Right cardiac atrium (tissue), 5 donors: ENCODE measurements around the gene POLDIP2. TPM values are rescaled to one million over a fixed set of nuclear protein-coding genes. Genes with fewer than 3 reads are reported as not detected.

ENCODE experiments used
- ATAC-seq, 2 donors: fragments of 200-7000 bp; cut with Tn5 transposase; one replicate each; pipeline versions ENCODE4 v1.8.0 to v1.9.1; 2020; ENCODE audit warnings: moderate library complexity in 2 of 2, mild to moderate bottlenecking in 1 of 2
- DNase-seq, 3 donors: peaks; one replicate each; pipeline ENCODE4 v3.0.0-alpha.2; 2020
- H3K27ac ChIP-seq: one replicate; pipeline ENCODE4 v1.5.1; 2013; ENCODE audit warnings: mild to moderate bottlenecking, low read length, control low read depth, moderate library complexity
- H3K27me3 ChIP-seq: one replicate; pipeline ENCODE4 v1.6.1; 2013; ENCODE audit not compliant: control insufficient read depth, insufficient read depth
- H3K4me1 ChIP-seq: one replicate; pipeline ENCODE4 v1.6.1; 2013; ENCODE audit warnings: low read length; ENCODE audit not compliant: control insufficient read depth, insufficient read depth
- H3K4me3 ChIP-seq: one replicate; pipeline ENCODE4 v1.5.1; 2013; ENCODE audit warnings: low read length, control low read depth
- H3K9me3 ChIP-seq: one replicate; pipeline ENCODE4 v1.6.1; 2013; ENCODE audit warnings: low read length; ENCODE audit not compliant: control insufficient read depth
- WGBS: extraction: QIAGEN DNeasy Blood & Tissue Kit; methylation state at CpG from one replicate; pipeline ENCODE4 v1.1.7; 2013; 5-methylcytosine and 5-hydroxymethylcytosine counted together
- intact Hi-C, 4 donors: fragments of 100-400 bp; cut with DNase I; formaldehyde crosslinking; loops; one replicate each; pipeline versions ENCODE4 v1.11.0 to v1.14.0; 2022 to 2023
- long read RNA-seq, 4 donors: library from polyadenylated mRNA; unstranded; transcript quantifications; one replicate each; pipeline ENCODE4 v2.0.0, GENCODE V29; 2020 to 2021
- polyA plus RNA-seq: library from polyadenylated mRNA; stranded (reverse); fragments of 200-250 nt; gene quantifications from one replicate; pipeline ENCODE4 v1.2.3, GENCODE V29; 2013
- total RNA-seq, 4 donors: library from RNA; stranded (reverse); fragmentation: NEBNext Ultra II Directional; extraction: Animal tissue kit (Norgen Biotek cat#: 25700); gene quantifications; one replicate each; pipeline ENCODE4 v1.2.1, GENCODE V29; 2021
- donor health status: healthy with polysubstance abuse.
- donor health status: DM: no; HTN: yes; CAD: no.
- donor health status: DM: no; HTN: no; CAD: no.
- donor health status: DM: no; HTN: yes; CAD: no; lungs with severe emphysema.
- donor health status: DM: yes; HTN: yes; CAD: no.

The POLDIP2 gene, protein sequence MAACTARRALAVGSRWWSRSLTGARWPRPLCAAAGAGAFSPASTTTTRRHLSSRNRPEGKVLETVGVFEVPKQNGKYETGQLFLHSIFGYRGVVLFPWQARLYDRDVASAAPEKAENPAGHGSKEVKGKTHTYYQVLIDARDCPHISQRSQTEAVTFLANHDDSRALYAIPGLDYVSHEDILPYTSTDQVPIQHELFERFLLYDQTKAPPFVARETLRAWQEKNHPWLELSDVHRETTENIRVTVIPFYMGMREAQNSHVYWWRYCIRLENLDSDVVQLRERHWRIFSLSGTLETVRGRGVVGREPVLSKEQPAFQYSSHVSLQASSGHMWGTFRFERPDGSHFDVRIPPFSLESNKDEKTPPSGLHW
- total RNA-seq (10 to 100 TPM; 97.1 to 99.8 (median 98.6) TPM), polyA plus RNA-seq (95.6 TPM)
- long read RNA-seq, donor 1, transcript POLDIP2-201 (11 exons, 2,121 nt), result major isoform, 458 of 502 reads
- long read RNA-seq, donor 1, partial matches to known transcripts, result 19 of 502 reads
- long read RNA-seq, donor 1, other reads (novel, unspliced or antisense), result 25 of 502 reads
- long read RNA-seq, donor 2, transcript POLDIP2-201 (11 exons, 2,121 nt), result major isoform, 161 of 179 reads
- long read RNA-seq, donor 2, partial matches to known transcripts, result 10 of 179 reads
- long read RNA-seq, donor 2, other reads (novel, unspliced or antisense), result 8 of 179 reads
- long read RNA-seq, donor 3, transcript POLDIP2-201 (11 exons, 2,121 nt), result major isoform, 1,115 of 1,208 reads
- long read RNA-seq, donor 3, partial matches to known transcripts, result 37 of 1,208 reads
- long read RNA-seq, donor 3, other reads (novel, unspliced or antisense), result 56 of 1,208 reads
- long read RNA-seq, donor 4, transcript POLDIP2-201 (11 exons, 2,121 nt), result major isoform, 190 of 200 reads
- long read RNA-seq, donor 4, partial matches to known transcripts, result 4 of 200 reads
- long read RNA-seq, donor 4, other reads (novel, unspliced or antisense), result 6 of 200 reads

DNA sequence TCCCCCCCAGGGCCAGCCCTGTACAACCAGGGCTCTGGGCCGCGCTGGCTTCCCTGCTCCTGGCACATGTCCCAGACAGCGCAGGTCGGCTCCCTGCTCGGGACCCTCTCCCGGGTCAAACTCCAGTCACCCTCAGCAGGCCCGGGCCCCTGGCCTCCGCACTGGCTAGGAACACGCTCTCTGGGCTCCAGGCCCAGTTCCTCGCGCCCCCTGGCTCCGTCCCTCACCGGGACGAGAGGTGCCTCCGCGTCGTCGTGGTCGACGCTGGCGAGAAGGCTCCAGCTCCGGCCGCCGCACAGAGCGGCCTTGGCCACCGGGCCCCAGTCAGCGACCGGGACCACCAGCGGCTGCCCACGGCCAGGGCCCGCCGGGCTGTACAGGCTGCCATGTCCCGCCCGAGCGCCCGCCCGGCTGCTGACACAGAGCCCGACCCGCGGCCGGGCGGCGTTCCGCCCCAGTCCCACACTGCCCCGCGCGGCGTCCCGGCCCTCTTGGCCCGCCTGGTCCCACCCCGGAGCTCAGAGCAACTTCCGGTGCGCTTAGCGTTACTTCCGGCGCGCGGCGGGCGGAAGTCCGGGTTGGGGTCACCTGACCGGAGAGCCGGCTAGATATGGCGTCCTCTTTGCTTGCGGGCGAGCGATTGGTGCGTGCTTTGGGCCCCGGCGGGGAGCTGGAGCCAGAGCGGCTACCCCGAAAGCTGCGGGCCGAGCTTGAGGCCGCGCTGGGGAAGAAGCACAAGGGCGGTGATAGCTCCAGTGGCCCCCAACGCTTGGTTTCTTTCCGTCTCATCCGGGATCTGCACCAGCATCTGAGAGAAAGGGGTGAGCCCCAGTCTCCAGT, at the start of gene POLDIP2:
POLDIP2 (minus strand) TSS at position 467 of the 840 bp plus-strand sequence; CDS start at position 388, 79 bp downstream.
- under 1% methylated on average over 80 of the region's 80 CpGs for WGBS
- peak; percentile 99 for ATAC-seq
- intact Hi-C loops, result no loop called here
- peak; percentile 95 to 99 (median 98) for DNase-seq
- no peaks in the 10 kb centered on the region for H3K4me1 ChIP-seq
- H3K27me3 ChIP-seq, result no peaks in the 10 kb centered on the region
- no peaks in the 10 kb centered on the region for H3K9me3 ChIP-seq
- peak within 1 kb of the TSS; percentile 92 for H3K4me3 ChIP-seq
- H3K27ac ChIP-seq, result peak within 1 kb of the TSS; percentile 71

DNA sequence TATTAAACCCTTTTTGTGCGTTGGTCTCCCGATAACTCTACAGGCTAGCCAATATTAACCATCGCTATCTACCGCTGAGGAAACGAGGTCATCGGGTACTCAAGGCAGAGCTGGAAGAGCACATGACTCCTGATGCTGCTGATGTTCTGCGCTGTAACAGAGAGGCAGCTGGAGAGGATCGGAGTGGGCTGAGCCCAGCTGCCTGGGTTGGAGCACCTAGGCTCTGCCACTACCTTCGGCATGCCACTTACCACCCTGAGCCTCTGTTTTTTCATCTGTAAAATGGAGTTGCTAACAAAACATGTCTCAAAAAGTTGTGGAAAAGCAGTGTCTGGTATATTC, 49.1 kb upstream of the POLDIP2 start:
- no peaks in the 10 kb centered on the region for H3K4me1 ChIP-seq
- H3K27ac ChIP-seq, result no peak overlapping the region
- intact Hi-C loops, result no loop called here
- H3K27me3 ChIP-seq, result no peaks in the 10 kb centered on the region
- H3K9me3 ChIP-seq, result no peaks in the 10 kb centered on the region
- ATAC-seq, result peak in 1 of 2 donors; percentile 22
- 29% methylated on average over 9 of the region's 9 CpGs for WGBS
- DNase-seq, result no peak
- H3K4me3 ChIP-seq, result peak overlapping the region; percentile 53

DNA sequence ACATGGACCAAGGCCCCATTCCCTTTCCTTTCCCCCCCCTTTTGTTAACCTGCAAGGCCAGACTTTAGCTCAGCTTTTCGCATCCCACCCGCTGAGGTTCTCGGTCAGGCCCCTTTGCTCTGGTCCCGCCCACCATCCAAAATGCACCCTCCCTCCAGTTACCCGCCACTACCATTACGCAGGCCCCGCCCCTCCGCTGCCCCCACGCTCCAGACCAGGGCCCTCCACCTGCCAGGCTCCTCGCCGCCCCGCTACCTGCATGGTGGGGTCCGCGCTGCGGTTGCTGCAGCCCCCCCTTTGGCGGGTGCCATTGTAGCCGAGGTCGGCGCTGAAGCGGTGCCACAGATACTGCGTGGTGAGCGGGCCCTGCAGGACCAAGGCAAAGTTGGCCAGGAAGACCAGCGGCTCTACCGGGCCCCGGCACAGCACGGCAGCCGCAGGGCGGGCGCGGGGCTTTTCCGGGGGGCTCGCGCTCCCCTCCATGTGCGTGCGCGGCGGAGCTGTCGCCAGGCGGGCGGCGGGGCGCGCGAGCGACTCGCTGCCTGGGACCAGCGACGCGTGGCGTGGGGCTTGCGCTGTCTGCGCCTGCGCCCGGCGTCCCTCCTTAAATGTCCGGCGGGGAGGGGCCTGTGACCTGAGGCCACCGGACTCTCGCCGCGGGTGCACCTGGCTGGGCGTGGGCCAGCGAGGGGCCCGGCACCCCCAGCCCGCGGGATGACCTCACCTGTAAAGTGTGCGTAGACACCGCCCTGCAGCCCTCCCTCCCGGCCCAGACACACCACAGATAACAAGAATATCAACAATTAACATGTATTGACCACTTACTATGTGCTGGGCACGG, 48.5 kb upstream of the POLDIP2 start, which contains the start of gene SLC46A1:
SLC46A1 (minus strand) TSS at position 581 of the 841 bp plus-strand sequence; CDS start at position 483, 98 bp downstream.
- under 1% methylated on average over 70 of the region's 70 CpGs for WGBS
- Histone ChIP-seq H3K27ac (no peak within 1 kb of the TSS), H3K4me1 (no peaks in the 10 kb centered on the region), H3K9me3 (no peaks in the 10 kb centered on the region), H3K4me3 (peak within 1 kb of the TSS; percentile 53), H3K27me3 (no peaks in the 10 kb centered on the region)
- intact Hi-C loops, result no loop called here
- ATAC-seq (peak; percentile 80 to 87), DNase-seq (peak; percentile 75 to 88 (median 88))

DNA sequence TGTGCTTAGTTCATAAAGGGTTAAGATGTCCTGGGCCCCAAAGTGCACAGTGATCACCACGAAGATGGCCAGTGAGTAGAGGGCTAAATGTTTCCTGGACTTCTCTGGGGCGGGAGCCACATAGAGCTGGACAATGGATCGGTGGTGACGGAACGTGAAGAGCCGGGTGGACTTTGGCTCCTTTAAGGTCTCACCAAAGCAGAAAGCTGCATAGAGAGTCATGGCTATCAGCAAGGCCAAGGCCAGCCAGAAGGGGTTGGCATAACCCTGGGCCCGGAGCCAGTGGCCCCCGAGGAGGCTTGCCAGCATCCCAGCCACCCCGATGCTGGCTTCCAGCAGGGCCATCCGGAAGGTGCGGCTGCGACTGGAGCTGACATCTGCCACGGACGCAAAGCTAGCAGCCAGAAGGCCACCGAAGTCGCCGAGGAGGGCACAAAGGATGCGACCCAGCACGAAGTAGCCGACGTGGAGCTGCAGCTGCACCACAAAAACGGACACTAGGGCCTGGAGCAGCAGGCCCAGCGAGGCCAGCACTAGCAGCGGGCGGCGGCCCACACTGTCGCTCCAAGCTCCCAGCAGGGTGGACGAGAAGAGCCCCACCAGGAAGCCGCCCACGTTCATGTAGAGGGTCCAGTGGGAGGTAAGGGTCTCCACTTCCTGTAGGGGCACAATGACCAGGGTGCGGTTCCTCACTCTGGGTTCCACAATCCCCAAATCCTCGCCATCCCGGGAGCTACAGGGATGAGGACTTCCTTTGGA, 47.7 kb upstream of the POLDIP2 start:
- peak in 2 of 3 donors; percentile 57 to 59 for DNase-seq
- no peak overlapping the region for H3K27ac ChIP-seq
- no peaks in the 10 kb centered on the region for H3K27me3 ChIP-seq
- H3K9me3 ChIP-seq, result no peaks in the 10 kb centered on the region
- peak overlapping the region; percentile 53 for H3K4me3 ChIP-seq
- ATAC-seq, result peak; percentile 21 to 25
- intact Hi-C loops, result no loop called here
- H3K4me1 ChIP-seq, result no peaks in the 10 kb centered on the region
- WGBS, result 46% methylated on average over 33 of the region's 33 CpGs

DNA sequence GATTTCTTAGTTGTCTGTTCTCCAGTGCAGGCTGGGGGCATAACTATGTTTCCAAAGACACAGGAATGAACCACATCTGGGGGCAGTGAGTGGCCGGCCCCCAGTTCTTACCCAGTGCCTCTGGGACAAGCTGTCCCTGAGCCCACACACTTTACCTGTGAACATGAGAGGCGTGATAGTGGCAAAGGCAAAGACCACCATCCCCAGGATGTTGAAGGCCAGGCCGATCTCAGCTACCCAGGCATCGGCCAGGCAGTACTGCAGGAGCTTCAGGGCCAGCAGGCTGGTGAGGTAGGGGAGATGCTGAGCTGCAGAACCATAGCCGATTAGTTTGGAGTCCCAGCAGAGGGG, 47.1 kb upstream of the POLDIP2 start:
- intact Hi-C loops, result no loop called here
- Histone ChIP-seq H3K4me1 (no peaks in the 10 kb centered on the region), H3K4me3 (no peak overlapping the region), H3K27ac (no peak overlapping the region), H3K9me3 (no peaks in the 10 kb centered on the region), H3K27me3 (no peaks in the 10 kb centered on the region)
- DNase-seq (no peak), ATAC-seq (no peak)
- WGBS, result 93% methylated on average over 5 of the region's 5 CpGs

DNA sequence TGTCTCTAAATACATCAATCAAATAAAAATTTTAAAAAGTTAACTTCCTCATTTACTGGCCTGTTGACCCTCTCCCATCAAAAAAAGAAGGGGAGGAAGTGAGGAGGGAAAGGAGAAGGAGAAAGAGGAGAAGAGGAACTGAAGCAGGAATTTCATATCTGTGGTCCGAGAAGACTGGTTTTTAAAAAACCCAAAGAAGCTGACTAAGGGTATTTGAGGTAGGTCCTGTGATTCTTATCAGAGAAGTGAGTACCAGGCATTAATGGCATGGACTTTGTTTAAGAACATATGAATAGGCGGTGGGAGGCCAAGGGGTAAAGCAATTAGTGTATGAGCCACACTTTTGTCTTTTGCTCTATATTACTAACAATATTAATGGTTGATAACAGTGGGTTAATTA, 46.7 kb upstream of the POLDIP2 start:
- ATAC-seq (no peak), DNase-seq (no peak)
- H3K4me1 ChIP-seq, result no peaks in the 10 kb centered on the region
- intact Hi-C loops, result no loop called here
- 75% methylated on average over 2 of the region's 2 CpGs for WGBS
- no peak overlapping the region for H3K27ac ChIP-seq
- no peaks in the 10 kb centered on the region for H3K9me3 ChIP-seq
- no peak overlapping the region for H3K4me3 ChIP-seq
- no peaks in the 10 kb centered on the region for H3K27me3 ChIP-seq

DNA sequence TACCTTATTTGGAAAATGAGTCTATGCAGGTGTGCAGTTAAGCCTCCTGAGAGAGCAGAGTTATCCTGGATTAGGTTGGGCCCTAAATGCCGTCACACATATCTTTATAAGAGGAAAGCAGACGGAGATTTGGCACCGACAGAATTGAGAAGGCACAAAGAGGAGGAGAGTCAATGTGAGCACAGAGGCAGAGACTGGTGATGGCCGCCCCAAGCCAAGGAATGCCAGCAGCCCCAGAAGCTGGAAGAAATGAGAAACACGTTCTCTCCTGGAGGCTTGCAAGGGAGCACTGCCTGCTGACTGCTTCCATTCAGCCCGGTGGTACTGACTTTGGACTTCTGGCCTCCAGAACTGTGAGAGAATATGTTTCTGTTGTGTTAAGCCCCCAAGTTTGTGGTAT, 45.5 kb upstream of the POLDIP2 start:
- H3K4me3 ChIP-seq, result no peak overlapping the region
- no peaks in the 10 kb centered on the region for H3K27me3 ChIP-seq
- DNase-seq, result no peak
- intact Hi-C loops, result no loop called here
- H3K27ac ChIP-seq, result no peak overlapping the region
- WGBS, result 90% methylated on average over 6 of the region's 6 CpGs
- ATAC-seq, result no peak
- H3K9me3 ChIP-seq, result no peaks in the 10 kb centered on the region
- H3K4me1 ChIP-seq, result no peaks in the 10 kb centered on the region

DNA sequence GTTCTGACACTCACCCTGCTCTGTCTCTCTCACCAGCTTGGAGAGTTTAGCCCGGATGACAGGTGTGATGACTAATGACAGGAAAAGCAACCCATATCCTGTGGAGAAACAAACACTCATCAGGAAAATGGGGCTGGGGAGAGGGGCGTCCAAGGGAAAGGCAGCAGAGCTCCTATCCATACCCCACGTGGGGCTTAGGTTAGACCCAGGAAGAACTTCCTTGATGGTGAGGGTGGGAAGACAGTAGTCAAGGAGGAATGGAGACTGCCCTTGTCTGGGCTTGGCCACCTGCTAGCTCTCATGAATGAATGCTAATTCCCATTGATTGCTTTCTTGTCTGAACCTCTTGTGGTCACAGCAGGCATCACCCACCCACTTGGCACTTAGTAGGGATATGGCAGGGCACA, 44.9 kb upstream of the POLDIP2 start:
- H3K27ac ChIP-seq, result no peak overlapping the region
- intact Hi-C loops, result no loop called here
- 36% methylated on average over 3 of the region's 3 CpGs for WGBS
- DNase-seq (no peak), ATAC-seq (no peak)
- no peak overlapping the region for H3K4me3 ChIP-seq
- H3K4me1 ChIP-seq, result no peaks in the 10 kb centered on the region
- H3K9me3 ChIP-seq, result no peaks in the 10 kb centered on the region
- no peaks in the 10 kb centered on the region for H3K27me3 ChIP-seq

DNA sequence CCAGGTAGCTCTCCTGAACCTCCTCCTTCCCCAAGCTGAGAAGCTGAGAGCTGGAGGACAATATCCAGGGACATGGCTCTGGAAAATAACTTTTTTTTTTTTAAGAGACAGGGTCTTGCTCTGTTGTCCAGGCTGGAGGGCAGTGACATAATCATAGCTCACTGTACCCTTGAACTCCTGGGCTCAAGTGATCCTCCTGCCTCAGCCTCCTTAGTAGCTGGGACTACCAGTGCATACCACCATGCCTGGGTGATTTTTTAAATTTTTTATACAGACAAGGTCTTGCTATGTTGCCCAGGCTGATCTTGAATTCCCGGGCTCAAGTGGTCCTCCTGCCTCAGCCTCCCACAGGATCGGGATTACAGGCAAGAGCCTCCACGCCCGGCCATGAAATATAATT, 42.5 kb upstream of the POLDIP2 start:
- Histone ChIP-seq H3K9me3 (no peaks in the 10 kb centered on the region), H3K27ac (no peak overlapping the region), H3K27me3 (no peaks in the 10 kb centered on the region), H3K4me1 (no peaks in the 10 kb centered on the region), H3K4me3 (no peak overlapping the region)
- intact Hi-C loops, result no loop called here
- 91% methylated on average over 4 of the region's 4 CpGs for WGBS
- no peak for DNase-seq
- ATAC-seq, result no peak
